H7 (cell line): ENCODE results near the gene NIFK. TPM values are rescaled to one million over a fixed set of nuclear protein-coding genes. Genes with fewer than 3 reads are reported as not detected.
"Not testable (repeated sequence)": the region's sequence is repeated elsewhere in the genome, so short reads cannot be mapped to it uniquely, and the experiment has no call there.

Source experiments
- DNase-seq: peaks from one replicate; pipeline ENCODE4 v3.0.0; 2012
- H3K27me3 ChIP-seq: 2 replicates; pipeline ENCODE4 v1.6.0; 2011; ENCODE audit warnings: mild to moderate bottlenecking, low read length; ENCODE audit not compliant: control insufficient read depth, insufficient read depth
- H3K36me3 ChIP-seq: replicated peaks from 2 replicates; pipeline ENCODE4 v1.5.1; 2011; ENCODE audit warnings: low read length; ENCODE audit not compliant: control insufficient read depth, insufficient read depth
- H3K4me3 ChIP-seq: 2 replicates; pipeline ENCODE4 v1.5.1; 2011; ENCODE audit warnings: low read depth, mild to moderate bottlenecking, control low read depth, low read length, moderate library complexity; ENCODE audit not compliant: insufficient read depth
- total RNA-seq: library from RNA; depleted of rRNA; stranded (reverse); fragments of >200 nt; shearing (Covaris generic); gene quantifications from 2 replicates; pipeline ENCODE4 v1.2.3, GENCODE V29; 2014

Gene NIFK
- total RNA-seq, 1 experiment from 2014 or later = 84.7 TPM

DNA sequence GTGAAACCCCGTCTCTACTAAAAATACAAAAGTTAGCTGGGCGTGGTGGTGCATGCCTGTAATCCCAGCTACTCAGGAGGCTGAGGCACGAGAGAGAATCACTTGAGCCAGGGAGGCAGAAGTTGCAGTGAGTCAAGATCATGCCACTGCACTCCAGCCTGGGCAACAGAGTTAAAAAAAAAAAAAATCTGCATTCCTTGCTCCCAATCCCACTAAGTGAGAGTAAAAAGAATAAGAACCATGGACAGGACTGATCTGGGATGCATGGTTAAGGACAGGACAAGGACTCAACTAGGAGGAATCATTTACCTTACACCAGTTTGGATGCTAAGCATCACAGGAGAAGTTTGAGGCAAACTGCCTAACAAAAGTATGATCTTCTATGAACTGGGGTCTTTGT lies 25.2 kb downstream of the NIFK start:
- not testable (repeated sequence) for H3K36me3 ChIP-seq, H3K27me3 ChIP-seq, H3K4me3 ChIP-seq, DNase-seq

DNA sequence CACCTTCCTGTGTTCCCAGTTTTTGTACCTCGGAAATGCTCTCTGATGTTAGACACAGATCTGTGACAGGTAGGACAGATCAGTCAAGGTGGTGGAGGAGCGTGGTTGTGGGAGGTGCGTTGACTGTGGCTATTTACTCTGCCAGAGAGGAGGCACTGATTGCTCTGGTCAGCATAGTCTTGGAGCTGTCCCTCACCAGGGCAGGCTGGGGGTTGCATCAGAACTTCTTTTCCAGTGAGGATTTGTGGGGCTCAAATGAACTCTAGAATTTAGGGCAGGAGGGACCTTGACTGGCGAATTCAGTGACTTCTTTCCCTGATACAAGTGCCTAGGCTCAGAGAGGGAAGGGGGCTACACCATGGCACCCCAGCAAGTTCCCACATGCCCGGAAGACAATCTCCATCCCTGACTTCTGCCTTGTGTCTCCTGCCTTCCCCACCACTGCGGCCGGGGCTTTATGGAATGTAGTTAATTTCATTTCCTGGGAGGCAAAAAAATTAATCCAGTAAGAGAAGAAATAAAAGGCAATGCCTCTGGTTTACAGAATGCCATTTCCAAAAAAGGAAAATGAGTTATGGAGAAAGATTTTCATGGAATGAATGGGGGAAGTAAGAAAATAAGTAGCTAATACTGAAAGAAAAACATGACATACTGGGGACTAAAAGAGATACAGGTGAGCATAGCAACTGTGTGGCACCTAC lies 26.1 kb downstream of the NIFK start:
- no peak overlapping the region for H3K4me3 ChIP-seq
- H3K36me3 ChIP-seq = no peaks in the 10 kb centered on the region
- no peaks in the 10 kb centered on the region for H3K27me3 ChIP-seq
- DNase-seq = no peak

DNA sequence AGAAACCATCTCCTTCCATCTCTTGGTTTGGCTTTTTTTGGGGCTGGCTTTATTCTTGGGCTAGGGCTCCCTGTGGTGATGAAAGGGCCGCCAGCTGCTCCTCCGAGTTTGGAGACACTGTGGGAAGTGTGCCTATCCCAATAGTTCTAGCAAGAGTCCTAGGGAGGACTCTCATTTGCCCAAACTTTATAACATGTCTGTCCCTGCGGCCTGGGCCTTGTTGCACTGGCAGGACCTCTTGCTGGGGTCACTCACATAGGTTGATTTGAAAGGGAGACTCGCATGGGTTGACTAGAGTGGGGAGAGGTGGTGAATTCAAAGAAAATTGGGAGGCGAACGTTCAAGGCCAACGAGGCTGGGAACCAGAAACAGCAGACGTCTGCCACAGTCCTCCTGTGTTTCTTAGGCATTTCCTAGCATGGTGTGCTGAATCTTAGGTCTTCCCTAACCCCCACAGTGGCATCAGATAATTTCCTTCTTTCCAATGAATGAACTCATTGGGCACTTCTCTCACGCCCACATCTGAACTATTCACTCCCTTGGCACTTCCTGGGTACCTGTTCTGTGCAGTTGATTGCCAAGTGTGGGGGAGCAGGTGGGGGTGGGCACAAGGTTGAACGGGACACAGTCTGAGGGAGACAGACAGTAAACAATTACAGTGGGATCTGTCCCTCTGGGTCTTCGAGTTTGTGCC lies 26.8 kb downstream of the NIFK start:
- no peaks in the 10 kb centered on the region for H3K27me3 ChIP-seq
- H3K36me3 ChIP-seq = no peaks in the 10 kb centered on the region
- no peak for DNase-seq
- no peak overlapping the region for H3K4me3 ChIP-seq

DNA sequence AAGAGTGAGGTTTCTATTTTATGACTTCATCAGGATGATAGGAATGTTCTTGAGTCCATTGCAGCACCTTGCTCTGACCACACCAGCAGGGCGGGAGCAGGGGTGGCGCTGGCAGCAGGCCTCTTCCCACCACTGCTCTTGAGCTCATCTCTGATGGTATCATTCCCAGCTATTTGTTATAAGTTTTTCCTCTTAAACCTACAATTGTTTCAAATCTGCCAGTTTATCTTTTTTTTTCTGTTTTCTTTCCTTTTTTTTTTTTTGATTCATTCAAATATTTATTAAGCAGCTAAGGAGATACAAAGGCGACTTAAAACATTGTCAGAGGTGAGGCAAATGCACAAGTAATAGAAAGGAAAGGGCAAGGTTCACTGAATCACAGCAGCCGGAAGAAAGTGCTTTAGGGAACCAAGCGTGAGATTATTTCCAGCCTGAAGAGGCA lies 28.7 kb downstream of the NIFK start:
- Histone ChIP-seq H3K4me3 (no peak overlapping the region), H3K27me3 (no peaks in the 10 kb centered on the region), H3K36me3 (no peaks in the 10 kb centered on the region)
- no peak for DNase-seq

DNA sequence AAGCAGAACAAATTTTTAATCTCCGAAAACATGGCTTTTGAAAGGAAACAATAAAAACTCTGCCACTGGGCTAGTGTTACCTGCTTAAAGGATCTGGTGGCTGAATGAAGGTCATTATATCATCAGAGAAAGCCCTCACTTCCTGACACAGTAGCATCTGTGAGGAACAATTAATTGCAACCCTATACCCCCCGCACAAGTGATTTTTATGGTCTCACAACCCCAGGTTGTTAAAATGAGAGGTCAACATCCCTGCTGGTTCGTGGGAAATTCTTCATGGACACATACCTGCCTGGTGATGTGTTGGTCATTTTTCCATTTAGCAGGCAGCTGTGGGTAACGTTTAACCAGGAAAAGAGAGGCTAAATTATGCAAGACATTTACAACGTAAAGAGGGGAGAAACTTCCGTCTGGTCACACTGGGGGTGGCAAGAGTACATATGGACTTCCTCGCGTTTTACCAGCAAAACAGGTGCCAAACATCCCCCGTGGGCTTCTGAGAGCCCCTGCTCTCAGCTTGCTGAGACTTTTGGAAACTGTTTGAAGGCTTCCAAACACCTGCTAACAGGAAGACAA lies 29.2 kb downstream of the NIFK start:
- Histone ChIP-seq H3K36me3 (no peaks in the 10 kb centered on the region), H3K27me3 (no peaks in the 10 kb centered on the region), H3K4me3 (no peak overlapping the region)
- no peak for DNase-seq

DNA sequence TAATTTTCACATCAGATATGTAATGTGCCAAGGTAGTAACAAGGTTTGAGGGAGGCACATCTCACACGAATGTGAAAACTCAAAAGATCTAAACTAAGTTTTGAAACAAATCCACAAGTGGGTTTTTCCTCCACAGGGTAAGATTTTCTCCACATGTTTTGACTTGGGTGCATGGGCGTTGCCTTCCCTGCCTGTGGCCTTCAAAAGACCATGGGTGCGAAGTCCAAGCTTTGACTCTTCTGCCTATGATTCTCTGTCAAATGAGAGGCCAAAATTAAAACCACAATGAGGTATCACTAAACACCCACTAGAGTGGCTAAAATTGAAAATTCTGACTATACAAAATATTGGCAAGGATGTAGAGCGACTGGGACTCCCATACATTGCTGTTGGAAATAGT lies 30.7 kb downstream of the NIFK start:
- no peak for DNase-seq
- Histone ChIP-seq H3K27me3 (no peaks in the 10 kb centered on the region), H3K4me3 (no peak overlapping the region), H3K36me3 (no peaks in the 10 kb centered on the region)

DNA sequence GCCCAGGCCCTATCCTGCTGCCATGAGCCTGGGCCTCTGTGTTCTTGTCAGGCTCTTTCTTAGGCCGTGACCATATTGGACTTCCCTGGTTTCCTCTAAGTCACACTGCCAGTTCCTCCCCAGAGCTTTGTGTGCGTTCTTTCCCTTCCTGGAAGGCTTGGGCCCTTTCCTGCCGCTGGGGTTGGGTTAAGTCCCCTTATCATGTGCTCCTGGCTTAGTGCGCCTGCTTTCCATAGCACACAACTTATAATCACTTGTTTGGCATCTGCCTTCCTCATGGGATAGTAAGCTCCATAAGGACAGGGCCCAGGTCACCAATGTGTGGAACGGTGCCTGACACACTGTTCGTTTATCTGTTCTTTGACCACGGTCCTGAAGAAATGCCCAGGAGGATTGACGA lies 31.3 kb downstream of the NIFK start:
- Histone ChIP-seq H3K36me3 (no peaks in the 10 kb centered on the region), H3K4me3 (no peak overlapping the region), H3K27me3 (no peaks in the 10 kb centered on the region)
- DNase-seq = no peak

DNA sequence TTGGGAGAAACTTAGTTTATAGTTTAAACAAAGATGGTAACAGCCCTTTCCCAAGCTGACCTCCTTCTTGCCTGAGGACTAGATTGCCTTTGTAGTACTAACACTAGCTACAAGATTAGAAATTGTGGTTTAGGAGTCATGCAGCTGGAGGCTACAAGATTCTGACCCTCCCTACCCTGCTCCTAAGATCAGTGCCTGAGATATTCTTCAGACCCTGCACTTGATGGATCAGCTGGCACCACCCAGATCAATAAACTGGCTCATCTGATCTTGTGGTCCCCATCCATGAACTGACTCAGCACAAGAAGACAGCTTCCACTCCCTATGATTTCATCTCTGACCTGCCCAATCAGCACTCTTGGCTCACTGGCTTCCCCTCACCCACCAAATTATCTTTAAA lies 34.9 kb downstream of the NIFK start:
- H3K36me3 ChIP-seq, DNase-seq, H3K27me3 ChIP-seq, H3K4me3 ChIP-seq: not testable (repeated sequence)

DNA sequence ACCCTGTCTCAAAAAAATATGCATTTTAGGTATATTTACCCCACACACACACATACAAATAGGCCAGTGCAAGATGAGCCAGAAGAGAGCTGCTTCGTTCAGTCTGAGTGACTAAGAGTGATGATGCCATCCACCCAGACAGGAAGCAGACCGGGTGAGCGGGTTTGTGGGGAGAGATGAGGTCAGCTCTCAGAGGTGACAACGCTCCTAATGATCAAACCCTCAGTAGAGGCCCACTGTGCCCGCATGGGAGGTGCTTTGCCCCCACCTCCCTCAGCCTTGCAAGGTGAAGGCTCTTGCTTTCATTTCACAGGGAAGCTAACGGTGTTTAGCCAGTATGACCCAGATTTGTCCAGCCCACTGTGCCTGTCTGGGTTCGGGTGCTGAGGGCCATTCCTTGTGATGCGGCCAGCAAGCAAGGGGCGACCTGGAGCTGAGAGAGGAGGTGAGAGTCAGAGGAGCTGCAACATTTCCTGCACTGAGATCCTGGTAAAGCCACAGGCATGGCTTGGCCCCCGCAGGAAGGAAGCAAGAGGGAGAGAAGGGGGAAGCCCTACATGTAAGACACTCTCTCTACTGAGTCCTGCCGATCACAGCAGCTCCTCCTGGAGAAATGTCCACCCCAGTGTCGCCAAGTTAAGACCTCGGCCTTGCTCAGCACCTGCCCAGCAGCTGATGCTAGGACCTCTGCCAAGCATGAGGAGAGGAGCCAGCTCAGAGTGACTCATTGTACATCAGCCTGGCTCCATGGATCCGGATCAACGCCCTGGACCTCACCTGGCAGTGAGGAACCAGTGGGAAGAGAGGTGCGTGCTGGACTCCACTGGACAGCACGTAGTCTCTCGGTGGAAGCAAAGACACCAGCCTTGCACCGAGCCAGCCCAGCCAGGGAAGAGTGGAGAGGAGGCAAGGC lies 37.0 kb downstream of the NIFK start:
- no peaks in the 10 kb centered on the region for H3K27me3 ChIP-seq
- H3K36me3 ChIP-seq = no peaks in the 10 kb centered on the region
- H3K4me3 ChIP-seq = no peak overlapping the region
- no peak for DNase-seq

DNA sequence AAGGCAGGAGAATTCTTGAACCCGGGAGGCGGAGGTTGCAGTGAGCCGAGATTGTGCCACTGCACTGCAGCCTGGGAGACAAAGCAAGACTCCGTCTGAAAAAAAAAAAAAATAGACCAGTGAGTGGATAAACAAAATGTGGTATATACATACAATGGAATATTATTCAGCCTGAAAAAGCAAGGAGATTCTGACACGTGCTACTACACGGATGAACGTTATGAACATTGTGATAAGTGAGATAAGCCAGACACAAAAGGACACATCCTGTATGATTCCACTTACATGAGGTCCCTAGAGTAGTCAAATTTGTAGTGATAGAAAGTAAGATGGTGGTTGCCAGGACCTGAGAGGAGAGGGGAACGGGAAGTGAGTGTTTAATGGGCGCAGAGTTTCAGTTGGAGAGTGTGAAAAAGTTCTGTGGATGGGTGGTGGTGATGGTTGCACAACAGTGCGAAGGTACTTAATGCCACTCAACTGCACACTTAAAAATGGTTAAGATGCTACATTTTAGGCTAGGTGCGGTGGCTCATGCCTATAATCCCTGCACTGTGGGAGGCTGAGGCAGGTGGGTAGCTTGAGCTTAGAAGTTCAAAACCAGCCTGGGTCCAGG lies 38.3 kb downstream of the NIFK start:
- no peak for DNase-seq
- Histone ChIP-seq H3K27me3 (no peaks in the 10 kb centered on the region), H3K4me3 (no peak overlapping the region), H3K36me3 (no peaks in the 10 kb centered on the region)

DNA sequence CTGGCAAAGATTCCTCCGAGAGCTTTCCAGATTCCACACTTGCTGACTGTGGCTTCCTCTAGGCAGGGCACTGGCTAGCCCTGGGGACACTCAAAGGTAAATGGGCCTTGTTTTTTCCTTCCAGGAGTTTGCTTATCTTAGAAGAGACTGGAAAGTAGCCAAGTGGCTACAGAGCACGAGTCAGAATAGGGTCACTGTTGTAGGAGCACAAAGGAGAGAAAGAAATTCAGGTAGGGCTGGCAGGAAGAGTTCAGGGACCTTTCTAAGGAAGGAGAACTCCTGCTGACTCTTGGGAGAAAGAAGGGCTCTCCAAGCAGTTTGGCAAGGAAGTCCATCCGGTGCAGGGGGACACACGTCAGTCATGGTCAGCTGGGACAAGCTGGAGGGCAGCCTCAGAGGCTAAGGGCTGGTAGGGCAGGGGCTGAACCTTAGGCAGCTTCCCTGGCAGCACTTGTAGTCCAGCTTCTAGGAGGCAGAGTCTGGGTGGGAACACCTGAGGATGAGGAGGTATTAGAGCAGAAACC lies 39.5 kb downstream of the NIFK start:
- no peaks in the 10 kb centered on the region for H3K36me3 ChIP-seq
- no peak for DNase-seq
- H3K4me3 ChIP-seq = no peak overlapping the region
- H3K27me3 ChIP-seq = no peaks in the 10 kb centered on the region

DNA sequence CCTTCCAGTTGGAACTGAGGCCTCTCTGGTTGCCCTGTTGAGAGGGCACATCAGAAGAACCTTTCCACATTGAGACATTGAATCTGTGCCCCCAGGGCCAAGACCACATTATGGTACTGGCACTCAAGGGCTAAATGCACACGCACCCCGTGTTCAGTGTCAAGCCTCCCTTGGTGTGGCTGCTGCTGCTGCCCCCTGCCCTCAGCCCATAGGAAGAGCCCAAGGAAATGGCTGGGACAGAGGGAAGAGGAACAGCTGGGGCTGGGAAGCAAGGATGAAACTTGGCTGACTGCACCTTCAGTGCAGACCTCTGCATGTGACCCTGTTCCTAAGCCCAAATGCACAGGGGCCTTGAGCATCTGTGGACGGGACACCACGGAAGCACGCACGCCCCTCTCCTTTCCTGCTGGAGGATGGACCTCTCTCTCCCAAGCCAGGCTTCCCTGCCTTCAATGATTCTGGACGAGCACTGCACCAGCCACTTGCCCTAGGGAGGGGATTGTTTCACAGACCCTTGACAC lies 40.2 kb downstream of the NIFK start:
- no peaks in the 10 kb centered on the region for H3K27me3 ChIP-seq
- DNase-seq = no peak
- no peak overlapping the region for H3K4me3 ChIP-seq
- no peaks in the 10 kb centered on the region for H3K36me3 ChIP-seq

DNA sequence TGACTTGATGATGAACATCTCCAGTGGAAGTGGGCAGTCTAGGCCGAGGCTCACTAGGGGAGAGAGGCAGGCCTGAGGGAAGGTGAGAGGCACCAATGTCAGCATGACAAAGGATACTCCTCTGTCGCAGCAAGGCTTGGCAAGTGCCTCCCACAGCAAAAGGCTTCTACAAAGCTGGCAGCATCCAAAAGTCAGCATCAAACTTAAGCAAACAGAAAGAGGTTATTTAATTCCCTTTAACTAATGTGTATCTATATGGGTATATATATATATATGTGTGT lies 41.6 kb downstream of the NIFK start:
- Histone ChIP-seq H3K36me3 (no peaks in the 10 kb centered on the region), H3K4me3 (no peak overlapping the region), H3K27me3 (no peaks in the 10 kb centered on the region)
- DNase-seq = no peak
